GM19238 (cell line): ENCODE data around the gene CABP2.
"Not testable (repeated sequence)": the region's sequence is repeated elsewhere in the genome, so short reads cannot be mapped to it uniquely, and the experiment has no call there.

Source experiments
- DNase-seq: peaks from one replicate; pipeline ENCODE4 v3.0.0; 2011; ENCODE audit warnings: low spot score; ENCODE audit not compliant: insufficient read length

Gene CABP2

GRCh38 chr11:67522844-67523555 is at the start of gene CABP2:
Gene CABP2, minus strand, starts transcription at chr11:67523446. Its CDS starts 120 bp downstream, at chr11:67523326.
- no peak for DNase-seq

GRCh38 chr11:67572747-67573419 is 49.6 kb upstream of the CABP2 start:
- no peak for DNase-seq

GRCh38 chr11:67572305-67572704 is 49.1 kb upstream of the CABP2 start:
- no peak for DNase-seq

GRCh38 chr11:67571443-67571842 is 48.2 kb upstream of the CABP2 start:
- no peak for DNase-seq

- DNase-seq: no peak
Observed at GRCh38 chr11:67564230-67564629, 41.0 kb upstream of the CABP2 start.

GRCh38 chr11:67563705-67564114 is 40.5 kb upstream of the CABP2 start:
- not testable (repeated sequence) for DNase-seq

- DNase-seq: no peak
Observed at GRCh38 chr11:67562963-67563704, 39.9 kb upstream of the CABP2 start.

- DNase-seq: peak; percentile 65
Observed at GRCh38 chr11:67561971-67562619, 38.8 kb upstream of the CABP2 start.

- DNase-seq: peak; percentile 38
Observed at GRCh38 chr11:67558084-67558772, 35.0 kb upstream of the CABP2 start.

- DNase-seq: no peak
Observed at GRCh38 chr11:67556244-67556643, 33.0 kb upstream of the CABP2 start.

- DNase-seq: not testable (repeated sequence)
Observed at GRCh38 chr11:67551697-67552096, 28.5 kb upstream of the CABP2 start.

GRCh38 chr11:67551127-67551526 is 27.9 kb upstream of the CABP2 start:
- DNase-seq: no peak

GRCh38 chr11:67548555-67549110 is 25.4 kb upstream of the CABP2 start:
- DNase-seq: no peak

- not testable (repeated sequence) for DNase-seq
Observed at GRCh38 chr11:67548112-67548511, 24.9 kb upstream of the CABP2 start.

GRCh38 chr11:67545280-67545679 is 22.0 kb upstream of the CABP2 start:
- no peak for DNase-seq

- no peak for DNase-seq
Observed at GRCh38 chr11:67544616-67545242, 21.5 kb upstream of the CABP2 start.

- no peak for DNase-seq
Observed at GRCh38 chr11:67543585-67543984, 20.3 kb upstream of the CABP2 start.

GRCh38 chr11:67542971-67543370 is 19.7 kb upstream of the CABP2 start:
- DNase-seq: no peak

GRCh38 chr11:67542169-67542568 is 18.9 kb upstream of the CABP2 start:
- no peak for DNase-seq

GRCh38 chr11:67541198-67541597 is 18.0 kb upstream of the CABP2 start:
- DNase-seq: no peak
